WTC11 (cell line): ENCODE data around the gene CLMN. TPM values are rescaled to one million over a fixed set of nuclear protein-coding genes. Genes with fewer than 3 reads are reported as not detected.

Experiments used
- ATAC-seq: fragments of 200-7000 bp; cut with Tn5 transposase; 2 replicates; pipeline ENCODE4 v1.10.0; 2021; ENCODE audit warnings: mild to moderate bottlenecking, moderate library complexity
- CTCF ChIA-PET: fragments of 300-600 bp; sonication (Branson Sonifier 250); formaldehyde crosslinking; loops from one replicate; lab custom pipeline; 2021; ENCODE audit warnings: antibody characterized with exemption; lab: Charles Lee
- POLR2A ChIA-PET: fragments of 350-600 bp; sonication (Branson Sonifier 250); formaldehyde crosslinking; loops from one replicate; lab custom pipeline; 2021; ENCODE audit warnings: antibody characterized with exemption; lab: Charles Lee
- DNase-seq: peaks from one replicate; pipeline ENCODE4 v3.0.0; 2021; ENCODE audit warnings: low spot score
- H3K27ac Mint-ChIP-seq: 2 replicates; pipeline ENCODE4 v1.8.0; 2021; ENCODE audit warnings: mixed read lengths
- H3K27me3 Mint-ChIP-seq: 2 replicates; pipeline ENCODE4 v1.8.0; 2021; ENCODE audit warnings: low read depth, mild to moderate bottlenecking, moderate library complexity, mixed read lengths
- H3K36me3 Mint-ChIP-seq: 2 replicates; pipeline ENCODE4 v1.8.0; 2021; ENCODE audit warnings: mixed read lengths
- H3K4me1 Mint-ChIP-seq: 2 replicates; pipeline ENCODE4 v1.8.0; 2022; ENCODE audit warnings: mixed read lengths
- H3K4me3 Mint-ChIP-seq: 2 replicates; pipeline ENCODE4 v1.8.0; 2021; ENCODE audit warnings: mild to moderate bottlenecking, moderate library complexity, mixed read lengths
- H3K9me3 Mint-ChIP-seq: 2 replicates; pipeline ENCODE4 v1.8.0; 2021; ENCODE audit warnings: mixed read lengths
- AR ChIP-seq: fragments of 250-450 bp; sonication (Bioruptor Pico); IDR thresholded peaks from 2 replicates; pipeline ENCODE4 v1.9.0; 2021; ENCODE audit warnings: mild to moderate bottlenecking
- ATF2 ChIP-seq: sonication (generic); formaldehyde crosslinking; IDR thresholded peaks from 2 replicates; pipeline ENCODE4 v1.8.1; 2022; ENCODE audit warnings: low read depth, missing genetic modification reagents, borderline replicate concordance
- CTCF ChIP-seq: fragments of 200-600 bp; IDR thresholded peaks from 2 replicates; pipeline ENCODE4 v1.8.0; 2022; ENCODE audit warnings: antibody characterized with exemption
- ETV6 ChIP-seq: sonication (generic); formaldehyde crosslinking; IDR thresholded peaks from 2 replicates; pipeline ENCODE4 v1.8.1; 2022; ENCODE audit warnings: mild to moderate bottlenecking, missing genetic modification reagents
- FOXP1 ChIP-seq: sonication (generic); formaldehyde crosslinking; IDR thresholded peaks from 2 replicates; pipeline ENCODE4 v1.8.0; 2022; ENCODE audit warnings: missing genetic modification reagents, mild to moderate bottlenecking, moderate library complexity, borderline replicate concordance
- HMGXB4 ChIP-seq: sonication (generic); formaldehyde crosslinking; IDR thresholded peaks from 2 replicates; pipeline ENCODE4 v1.8.1; 2023; ENCODE audit warnings: mild to moderate bottlenecking, moderate library complexity, missing genetic modification reagents
- MXD4 ChIP-seq: fragments of 250-450 bp; sonication (Bioruptor Pico); IDR thresholded peaks from 2 replicates; pipeline ENCODE4 v1.8.0; 2021; ENCODE audit warnings: mild to moderate bottlenecking, moderate library complexity, borderline replicate concordance
- NR3C1 ChIP-seq: sonication (generic); formaldehyde crosslinking; conservative IDR thresholded peaks from 2 replicates; pipeline ENCODE4 v1.8.1; 2023; ENCODE audit warnings: low read depth, mild to moderate bottlenecking, missing genetic modification reagents
- OVOL2 ChIP-seq: fragments of 250-450 bp; sonication (Bioruptor Pico); IDR thresholded peaks from 2 replicates; pipeline ENCODE4 v1.9.0; 2021; ENCODE audit warnings: mild to moderate bottlenecking, borderline replicate concordance
- SMAD3 ChIP-seq: sonication (generic); formaldehyde crosslinking; IDR thresholded peaks from 2 replicates; pipeline ENCODE4 v1.8.0; 2022; ENCODE audit warnings: missing genetic modification reagents, mild to moderate bottlenecking, borderline replicate concordance
- ZNF232 ChIP-seq: sonication (generic); formaldehyde crosslinking; IDR thresholded peaks from 2 replicates; pipeline ENCODE4 v1.8.0; 2022; ENCODE audit warnings: mild to moderate bottlenecking, missing genetic modification reagents
- total RNA-seq: library from RNA; stranded (reverse); gene quantifications from 3 replicates; pipeline ENCODE4 v1.2.3, GENCODE V29; 2021
- TF ChIP-seq, protein P1 (sequence below): fragments of 250-450 bp; sonication (Bioruptor Pico); conservative IDR thresholded peaks from 2 replicates; pipeline ENCODE4 v1.9.0; 2021; ENCODE audit warnings: mild to moderate bottlenecking
- TF ChIP-seq, protein P2 (sequence below): sonication (generic); formaldehyde crosslinking; IDR thresholded peaks from 2 replicates; pipeline ENCODE4 v1.8.0; 2022; ENCODE audit warnings: mild to moderate bottlenecking, missing genetic modification reagents
- TF ChIP-seq, protein P3 (sequence below): sonication (generic); formaldehyde crosslinking; IDR thresholded peaks from 2 replicates; pipeline ENCODE4 v1.8.0; 2022; ENCODE audit warnings: mild to moderate bottlenecking, missing genetic modification reagents

The CLMN gene
- total RNA-seq, 1 experiment from 2014 or later = 12.2 TPM

- ChIA-PET CTCF (interaction anchor here (0.5 to 3.7 kb wide), 16 partner anchors 10 to 887 kb away, joined by 3 to 42 read pairs (median 4); partner anchors contain the start of gene CLMN), POLR2A (interaction anchor here (1.1 kb wide), 1 partner anchor 13 kb away, joined by 3 read pairs; no protein-coding TSS in a partner anchor)
- H3K9me3 Mint-ChIP-seq = no peaks in the 10 kb centered on the region; the same call in 1 of the 2 replicates
- H3K36me3 Mint-ChIP-seq = peaks cover 3% of the 10 kb centered on the region; the same call in 1 of the 2 replicates
- peaks cover 44% of the 10 kb centered on the region for H3K4me1 Mint-ChIP-seq
- no peak overlapping the region for H3K27ac Mint-ChIP-seq
- ATAC-seq = peak; percentile 61
- H3K27me3 Mint-ChIP-seq = peaks cover 15% of the 10 kb centered on the region
- no peak for TF ChIP-seq MXD4 (CRISPR knock-in tag)
- TF ChIP-seq, protein P1, sequence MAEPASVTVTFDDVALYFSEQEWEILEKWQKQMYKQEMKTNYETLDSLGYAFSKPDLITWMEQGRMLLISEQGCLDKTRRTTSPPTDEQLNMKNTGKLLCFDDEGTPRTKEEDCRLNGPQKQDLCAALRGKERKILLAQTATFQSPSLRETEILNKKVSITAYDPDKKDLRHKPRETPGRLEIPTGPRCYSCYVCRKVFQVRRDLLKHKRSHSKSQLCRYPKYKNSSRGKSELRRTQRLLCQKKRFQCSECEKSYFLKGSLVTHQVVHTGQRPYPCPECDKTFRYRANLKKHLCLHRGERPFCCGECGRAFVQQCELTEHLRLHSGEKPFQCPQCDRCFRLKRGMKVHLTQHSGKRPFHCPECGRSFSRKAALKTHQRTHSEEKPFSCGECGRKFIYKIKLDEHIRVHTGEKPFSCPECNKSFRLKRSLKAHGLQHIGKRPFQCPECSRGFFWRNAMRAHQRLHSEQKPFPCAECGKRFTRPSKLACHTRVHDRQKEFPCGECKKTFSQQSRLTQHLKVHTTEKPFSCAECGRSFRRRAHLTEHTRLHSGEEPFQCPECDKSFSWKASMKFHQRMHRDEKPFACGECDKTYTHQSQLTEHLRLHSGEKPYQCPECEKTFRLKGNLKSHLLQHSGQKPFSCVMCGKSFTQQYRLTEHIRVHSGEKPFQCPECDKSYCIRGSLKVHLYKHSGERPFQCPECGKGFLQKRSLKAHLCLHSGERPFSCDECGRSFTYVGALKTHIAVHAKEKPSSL (CRISPR knock-in tag) = no peak
- no peak for TF ChIP-seq CTCF
- no peak for TF ChIP-seq FOXP1 (CRISPR knock-in tag)
- no peak for TF ChIP-seq NR3C1 (CRISPR knock-in tag)
- TF ChIP-seq OVOL2 (CRISPR knock-in tag) = no peak
- TF ChIP-seq, protein P2, sequence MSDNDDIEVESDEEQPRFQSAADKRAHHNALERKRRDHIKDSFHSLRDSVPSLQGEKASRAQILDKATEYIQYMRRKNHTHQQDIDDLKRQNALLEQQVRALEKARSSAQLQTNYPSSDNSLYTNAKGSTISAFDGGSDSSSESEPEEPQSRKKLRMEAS (CRISPR knock-in tag) = 0 out of 2 replicates have a peak, but pooled peaks have one; percentile 58
- TF ChIP-seq ATF2 (CRISPR knock-in tag) = no peak
- TF ChIP-seq AR (CRISPR knock-in tag) = no peak
- no peak for TF ChIP-seq ZNF232 (CRISPR knock-in tag)
- TF ChIP-seq SMAD3 (CRISPR knock-in tag) = no peak
- peak; percentile 28; the same call in 1 of the 2 replicates for TF ChIP-seq HMGXB4 (CRISPR knock-in tag)
- TF ChIP-seq, protein P3, sequence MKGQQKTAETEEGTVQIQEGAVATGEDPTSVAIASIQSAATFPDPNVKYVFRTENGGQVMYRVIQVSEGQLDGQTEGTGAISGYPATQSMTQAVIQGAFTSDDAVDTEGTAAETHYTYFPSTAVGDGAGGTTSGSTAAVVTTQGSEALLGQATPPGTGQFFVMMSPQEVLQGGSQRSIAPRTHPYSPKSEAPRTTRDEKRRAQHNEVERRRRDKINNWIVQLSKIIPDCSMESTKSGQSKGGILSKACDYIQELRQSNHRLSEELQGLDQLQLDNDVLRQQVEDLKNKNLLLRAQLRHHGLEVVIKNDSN (CRISPR knock-in tag) = peak; percentile 14; the same call in 1 of the 2 replicates
- TF ChIP-seq ETV6 (CRISPR knock-in tag) = 0 out of 2 replicates have a peak, but pooled peaks have one; percentile 15
- peak; percentile 68 for DNase-seq
- H3K4me3 Mint-ChIP-seq = no peak overlapping the region
Observed at GRCh38 chr14:95359994-95360826, 40.5 kb upstream of the CLMN start.
